Fibroblast of lung (primary cell): Measurements from ENCODE around the gene JPH3.

Experiments
- EZH2 ChIP-seq: IDR thresholded peaks from 2 replicates; pipeline ENCODE4 v1.5.1; 2012; ENCODE audit warnings: low read length, control low read depth, mild to moderate bottlenecking; ENCODE audit errors: missing control alignments
- TF ChIP-seq, protein P1 (sequence below), 2 donors: IDR thresholded peaks in 1 of 2; conservative IDR thresholded peaks in 1 of 2; 1 replicate in 1 of 2; 2 replicates in 1 of 2; pipeline ENCODE4 v1.5.1; 2011 to 2012; ENCODE audit warnings: low read length in 2 of 2, control low read depth in 1 of 2, inconsistent platforms in 1 of 2, low read depth in 1 of 2, mild to moderate bottlenecking in 1 of 2

DNA sequence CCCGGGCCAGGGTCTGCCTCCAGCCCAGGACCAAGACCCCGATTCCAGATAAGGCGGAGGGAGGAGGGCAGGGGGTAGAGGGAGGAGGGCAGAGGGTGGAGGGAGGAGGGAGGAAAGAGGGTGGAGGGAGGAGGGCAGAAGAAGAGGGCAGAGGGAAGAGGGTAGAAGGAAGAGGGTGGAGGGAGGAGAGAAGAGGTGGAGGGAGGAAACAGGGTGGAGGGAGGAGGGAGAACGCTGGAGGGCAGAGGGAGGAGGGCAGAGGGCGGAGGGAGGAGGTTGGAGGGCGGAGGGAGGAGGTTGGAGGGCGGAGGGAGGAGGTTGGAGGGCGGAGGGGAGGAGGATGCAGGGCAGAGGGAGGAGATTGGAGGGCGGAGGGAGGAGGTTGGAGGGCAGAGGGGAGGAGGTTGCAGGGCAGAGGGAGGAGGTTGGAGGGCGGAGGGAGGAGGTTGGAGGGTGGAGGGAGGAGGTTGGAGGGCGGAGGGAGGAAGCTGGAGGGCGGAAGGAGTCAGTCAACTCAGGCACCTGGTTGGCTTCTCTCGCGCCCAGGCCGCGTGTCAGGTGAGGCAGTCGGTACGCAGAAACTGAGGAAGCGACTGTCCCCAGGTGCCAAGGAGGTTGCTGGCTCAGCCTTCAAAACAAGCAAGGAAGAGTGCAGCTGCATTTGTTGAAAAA, 98.2 kb downstream of the JPH3 start:
- TF ChIP-seq, protein P1, sequence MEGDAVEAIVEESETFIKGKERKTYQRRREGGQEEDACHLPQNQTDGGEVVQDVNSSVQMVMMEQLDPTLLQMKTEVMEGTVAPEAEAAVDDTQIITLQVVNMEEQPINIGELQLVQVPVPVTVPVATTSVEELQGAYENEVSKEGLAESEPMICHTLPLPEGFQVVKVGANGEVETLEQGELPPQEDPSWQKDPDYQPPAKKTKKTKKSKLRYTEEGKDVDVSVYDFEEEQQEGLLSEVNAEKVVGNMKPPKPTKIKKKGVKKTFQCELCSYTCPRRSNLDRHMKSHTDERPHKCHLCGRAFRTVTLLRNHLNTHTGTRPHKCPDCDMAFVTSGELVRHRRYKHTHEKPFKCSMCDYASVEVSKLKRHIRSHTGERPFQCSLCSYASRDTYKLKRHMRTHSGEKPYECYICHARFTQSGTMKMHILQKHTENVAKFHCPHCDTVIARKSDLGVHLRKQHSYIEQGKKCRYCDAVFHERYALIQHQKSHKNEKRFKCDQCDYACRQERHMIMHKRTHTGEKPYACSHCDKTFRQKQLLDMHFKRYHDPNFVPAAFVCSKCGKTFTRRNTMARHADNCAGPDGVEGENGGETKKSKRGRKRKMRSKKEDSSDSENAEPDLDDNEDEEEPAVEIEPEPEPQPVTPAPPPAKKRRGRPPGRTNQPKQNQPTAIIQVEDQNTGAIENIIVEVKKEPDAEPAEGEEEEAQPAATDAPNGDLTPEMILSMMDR (conservative IDR thresholded peaks at IDR 0.05 in 1 of 2, IDR thresholded peaks at IDR 0.05 in 1 of 2; ENCODE audit: low read depth in 1 of 2, low read length in 2 of 2) = no peak
- TF ChIP-seq EZH2 = no peak
